ENCODE results near the gene OTOS. TPM values are rescaled to one million over a fixed set of nuclear protein-coding genes. Genes with fewer than 3 reads are reported as not detected.

OTOS gene
- total RNA-seq, 1 experiment from 2014 or later, result not detected

GRCh38 chr2:240166761-240167587 is 26.5 kb upstream of the OTOS start:
- BruUV-seq (replicated peaks), result no TSS peak
- Mint-ChIP-seq H3K36me3 (ENCODE audit: insufficient read depth, unreplicated experiment) (peaks cover 4% of the 10 kb centered on the region), H3K9me3 (ENCODE audit: low read depth, unreplicated experiment) (no peaks in the 10 kb centered on the region), H3K27ac (ENCODE audit: unreplicated experiment) (no peak overlapping the region), H3K27me3 (ENCODE audit: unreplicated experiment) (peaks cover 91% of the 10 kb centered on the region), H3K4me1 (ENCODE audit: low read depth, unreplicated experiment) (no peaks in the 10 kb centered on the region), H3K4me3 (ENCODE audit: low read depth, unreplicated experiment) (no peak overlapping the region)
- CTCF ChIA-PET, result no interaction called here
- TF ChIP-seq CTCF (IDR thresholded peaks at IDR 0.05; ENCODE audit: unreplicated experiment), result no peak
- intact Hi-C loops (cut with micrococcal nuclease; ENCODE audit: unreplicated experiment), result no loop called here
- DNase-seq, result no peak

- BruUV-seq (replicated peaks), result no TSS peak
- Mint-ChIP-seq H3K27me3 (ENCODE audit: unreplicated experiment) (peaks cover 89% of the 10 kb centered on the region), H3K4me3 (ENCODE audit: low read depth, unreplicated experiment) (no peak overlapping the region), H3K4me1 (ENCODE audit: low read depth, unreplicated experiment) (no peaks in the 10 kb centered on the region), H3K36me3 (ENCODE audit: insufficient read depth, unreplicated experiment) (peaks cover 4% of the 10 kb centered on the region), H3K9me3 (ENCODE audit: low read depth, unreplicated experiment) (no peaks in the 10 kb centered on the region), H3K27ac (ENCODE audit: unreplicated experiment) (no peak overlapping the region)
- DNase-seq, result no peak
- no peak for TF ChIP-seq CTCF (IDR thresholded peaks at IDR 0.05; ENCODE audit: unreplicated experiment)
- intact Hi-C loops (cut with micrococcal nuclease; ENCODE audit: unreplicated experiment), result no loop called here
- CTCF ChIA-PET, result no interaction called here
Measured at GRCh38 chr2:240166191-240166590, 25.7 kb upstream of the OTOS start.

- no peak for DNase-seq
- Mint-ChIP-seq H3K4me3 (ENCODE audit: low read depth, unreplicated experiment) (no peak overlapping the region), H3K27ac (ENCODE audit: unreplicated experiment) (peak overlapping the region; percentile 24), H3K9me3 (ENCODE audit: low read depth, unreplicated experiment) (no peaks in the 10 kb centered on the region), H3K4me1 (ENCODE audit: low read depth, unreplicated experiment) (no peaks in the 10 kb centered on the region), H3K36me3 (ENCODE audit: insufficient read depth, unreplicated experiment) (peaks cover 4% of the 10 kb centered on the region), H3K27me3 (ENCODE audit: unreplicated experiment) (peaks cover 89% of the 10 kb centered on the region)
- intact Hi-C loops (cut with micrococcal nuclease; ENCODE audit: unreplicated experiment), result no loop called here
- BruUV-seq (replicated peaks), result no TSS peak
- CTCF ChIA-PET, result no interaction called here
- no peak for TF ChIP-seq CTCF (IDR thresholded peaks at IDR 0.05; ENCODE audit: unreplicated experiment)
Measured at GRCh38 chr2:240165661-240166060, 25.2 kb upstream of the OTOS start.

- CTCF ChIA-PET, result no interaction called here
- no peak for TF ChIP-seq CTCF (IDR thresholded peaks at IDR 0.05; ENCODE audit: unreplicated experiment)
- peak overlapping the region; percentile 24 for H3K27ac Mint-ChIP-seq (ENCODE audit: unreplicated experiment)
- H3K36me3 Mint-ChIP-seq (ENCODE audit: insufficient read depth, unreplicated experiment), result peaks cover 4% of the 10 kb centered on the region
- H3K4me3 Mint-ChIP-seq (ENCODE audit: low read depth, unreplicated experiment), result no peak overlapping the region
- intact Hi-C loops (cut with micrococcal nuclease; ENCODE audit: unreplicated experiment), result no loop called here
- no peaks in the 10 kb centered on the region for H3K4me1 Mint-ChIP-seq (ENCODE audit: low read depth, unreplicated experiment)
- no TSS peak for BruUV-seq (replicated peaks)
- DNase-seq, result no peak
- no peaks in the 10 kb centered on the region for H3K9me3 Mint-ChIP-seq (ENCODE audit: low read depth, unreplicated experiment)
- H3K27me3 Mint-ChIP-seq (ENCODE audit: unreplicated experiment), result peaks cover 89% of the 10 kb centered on the region
Measured at GRCh38 chr2:240165034-240165433, 24.6 kb upstream of the OTOS start.

Data from Calu3 (cell line).